NCI-H82 (cell line): ENCODE measurements around the gene C19orf25.

Experiments used
- DNase-seq: peaks from one replicate; lab custom pipeline; 2025; lab: John Stamatoyannopoulos, UW

The C19orf25 gene

DNA sequence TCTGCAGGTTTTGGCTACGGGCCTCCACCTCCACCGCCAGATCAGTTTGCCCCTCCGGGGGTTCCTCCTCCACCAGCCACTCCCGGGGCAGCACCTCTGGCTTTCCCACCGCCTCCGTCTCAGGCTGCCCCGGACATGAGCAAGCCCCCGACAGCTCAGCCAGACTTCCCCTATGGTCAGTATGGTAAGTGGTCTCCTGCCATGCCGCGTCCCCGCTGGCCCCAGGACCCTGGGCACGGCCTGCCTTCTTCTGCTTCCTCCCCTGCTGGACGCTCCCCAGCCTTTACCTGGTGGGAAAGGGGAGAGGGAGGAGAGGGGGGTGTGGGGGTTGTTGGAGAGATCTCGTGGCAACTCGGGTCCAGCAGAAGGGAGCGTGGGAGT lies 46.5 kb downstream of the C19orf25 start:
- DNase-seq, result no peak

DNA sequence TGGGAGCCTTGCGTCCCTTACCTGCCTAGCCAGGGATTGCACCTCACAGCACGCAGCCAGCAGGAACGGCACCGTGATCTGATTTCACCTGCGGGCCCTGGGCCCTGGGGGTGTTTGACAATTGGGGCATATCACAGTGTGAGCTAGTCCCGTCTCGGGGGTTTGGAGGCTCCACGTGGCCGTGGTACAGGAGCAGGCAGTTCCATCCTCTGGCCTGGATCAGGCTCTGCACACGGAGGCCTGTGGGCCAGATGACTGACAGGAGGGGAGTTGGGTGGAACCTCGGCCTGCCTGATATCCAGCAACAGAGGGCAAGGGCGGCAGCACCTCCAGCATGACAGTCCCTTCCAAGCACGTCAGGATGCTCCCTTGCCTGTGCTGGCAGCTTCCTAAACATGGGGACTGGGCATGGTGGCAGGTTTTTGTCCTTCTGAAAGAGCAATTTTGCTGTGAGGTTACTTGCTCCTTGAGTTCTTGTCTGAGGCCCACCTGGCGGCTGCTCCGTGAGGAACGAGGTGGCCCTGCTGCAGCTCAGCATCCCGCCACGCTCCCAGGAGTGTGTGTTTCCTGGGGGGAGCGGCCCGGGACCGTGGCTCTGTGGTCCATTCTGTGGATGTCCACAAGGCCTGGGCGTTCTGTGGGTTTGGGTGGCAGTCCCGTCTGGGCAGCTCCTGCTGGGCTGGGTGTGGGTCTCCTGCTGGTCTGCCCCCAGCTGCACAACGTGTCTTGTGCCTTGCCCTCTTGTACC lies 47.1 kb downstream of the C19orf25 start:
- no peak for DNase-seq

DNA sequence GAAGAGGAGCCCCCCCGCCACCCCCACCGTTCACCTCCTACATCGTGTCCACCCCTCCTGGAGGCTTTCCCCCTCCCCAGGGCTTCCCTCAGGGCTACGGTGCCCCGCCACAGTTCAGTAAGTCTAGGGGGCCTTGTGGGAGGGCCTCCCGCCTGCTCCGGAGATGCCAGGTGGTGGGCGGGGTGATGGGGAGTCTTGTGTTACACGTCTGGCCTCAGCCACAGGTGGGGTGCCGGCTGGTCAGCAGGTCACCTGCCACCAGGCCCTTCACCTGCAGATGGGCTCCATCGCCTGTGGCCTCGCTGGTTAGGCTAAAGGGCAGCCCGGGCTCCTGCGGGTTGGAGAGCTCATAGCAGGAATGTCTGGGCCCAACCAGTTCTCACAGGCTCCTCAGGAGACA lies 48.8 kb downstream of the C19orf25 start:
- no peak for DNase-seq

DNA sequence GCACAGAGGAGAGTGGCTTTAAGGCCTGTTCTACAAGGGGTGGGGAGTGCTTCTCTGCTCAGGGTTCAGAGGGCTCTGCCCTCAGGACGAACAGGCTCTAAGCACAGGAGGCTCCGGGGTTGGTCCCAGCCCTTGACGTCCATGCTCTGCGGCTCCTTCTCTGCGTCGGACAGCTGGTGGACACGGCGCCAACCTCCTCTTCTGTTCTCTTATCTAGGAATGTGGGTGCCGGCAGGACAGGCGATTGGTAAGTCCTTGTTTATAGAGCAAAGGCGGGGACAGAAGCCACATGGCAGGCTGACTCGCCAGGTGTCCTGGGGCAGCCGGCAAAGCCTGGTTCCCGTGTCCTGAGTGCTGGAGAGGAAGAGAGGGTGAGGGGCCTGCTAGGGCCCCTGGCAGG lies 49.3 kb downstream of the C19orf25 start:
- DNase-seq, result no peak

DNA sequence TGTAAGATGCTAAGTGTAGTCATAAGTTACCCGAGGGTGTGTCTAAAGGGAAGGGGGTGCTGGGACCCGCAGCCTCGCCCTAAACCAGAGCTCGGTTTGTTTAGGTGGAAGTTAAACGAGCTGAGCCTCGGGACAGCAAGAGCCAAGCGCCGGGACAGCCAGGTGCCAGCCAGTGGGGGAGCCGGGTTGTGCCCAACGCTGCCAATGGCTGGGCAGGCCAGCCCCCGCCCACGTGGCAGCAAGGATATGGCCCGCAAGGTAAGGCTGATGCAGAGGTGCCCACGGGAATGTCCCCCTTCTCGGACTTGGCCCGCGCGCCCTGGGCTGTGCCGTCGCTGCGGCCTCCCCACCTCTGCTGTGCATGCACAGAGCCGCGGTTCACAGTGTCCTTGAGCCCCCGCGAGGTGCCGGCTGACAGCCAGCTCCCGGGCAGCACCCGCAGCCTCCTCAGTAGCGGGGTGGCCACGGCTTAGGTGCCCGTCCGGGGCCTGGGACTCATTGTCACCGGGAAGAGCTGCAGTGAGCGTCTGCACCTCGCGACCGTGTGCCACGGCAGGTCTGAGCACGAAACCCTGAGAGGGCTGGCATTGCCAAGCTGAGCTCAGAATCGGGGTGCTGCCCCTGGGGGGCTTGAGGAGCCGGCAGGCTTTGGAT lies 50.1 kb downstream of the C19orf25 start:
- DNase-seq, result no peak

DNA sequence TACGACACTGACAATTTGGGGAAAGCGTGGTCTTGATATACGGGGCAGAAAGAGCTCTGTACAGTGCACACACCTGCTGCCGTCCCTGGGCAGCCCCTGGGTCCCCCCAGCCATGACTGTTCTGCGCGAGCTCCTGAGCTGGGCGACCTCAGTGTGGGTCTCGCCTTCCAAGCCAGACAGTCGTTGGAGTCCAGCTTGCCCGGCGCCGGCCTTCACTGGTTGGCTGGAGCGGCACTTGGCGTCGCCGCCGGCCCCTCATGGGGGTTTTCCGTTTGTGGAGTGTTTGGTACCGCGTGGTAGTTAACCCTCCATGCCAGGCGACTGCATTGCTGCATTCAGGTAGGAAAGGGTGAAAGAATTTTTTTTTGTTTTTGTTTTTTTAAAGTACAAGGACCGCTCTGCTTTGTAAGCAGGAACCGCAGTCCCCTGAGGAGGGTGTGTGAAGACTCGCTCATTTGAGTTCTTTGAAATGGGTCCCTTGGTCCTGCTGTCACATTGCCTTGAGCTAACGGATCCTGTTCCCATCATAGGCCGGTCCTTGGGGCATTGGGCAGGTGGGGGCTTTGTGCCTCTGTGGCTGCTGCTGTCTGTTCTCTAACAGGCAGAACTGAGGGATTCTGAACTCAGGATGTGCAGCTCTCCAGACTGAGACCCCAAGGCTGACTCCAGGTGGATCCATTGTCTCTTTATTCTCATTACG lies 51.6 kb downstream of the C19orf25 start:
- no peak for DNase-seq

DNA sequence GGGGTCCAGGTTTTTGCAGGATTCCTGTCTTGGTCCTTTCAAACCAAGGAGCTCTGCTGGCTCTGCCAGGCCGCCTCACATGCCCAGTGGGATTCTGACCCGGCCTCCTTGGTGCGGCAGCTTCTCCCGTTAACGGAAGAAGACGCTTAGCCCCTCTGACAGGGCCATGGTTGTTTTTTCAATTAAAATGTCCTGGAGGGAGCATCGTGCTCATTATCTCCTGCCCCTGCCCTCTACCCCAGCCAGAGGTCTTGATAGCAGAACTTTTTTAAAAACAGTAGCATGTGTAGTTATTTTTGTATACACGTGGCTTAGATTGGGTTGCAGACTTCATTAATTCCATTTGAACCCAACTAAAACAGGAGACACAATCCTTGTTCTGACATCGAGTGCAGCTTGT lies 52.3 kb downstream of the C19orf25 start:
- no peak for DNase-seq

DNA sequence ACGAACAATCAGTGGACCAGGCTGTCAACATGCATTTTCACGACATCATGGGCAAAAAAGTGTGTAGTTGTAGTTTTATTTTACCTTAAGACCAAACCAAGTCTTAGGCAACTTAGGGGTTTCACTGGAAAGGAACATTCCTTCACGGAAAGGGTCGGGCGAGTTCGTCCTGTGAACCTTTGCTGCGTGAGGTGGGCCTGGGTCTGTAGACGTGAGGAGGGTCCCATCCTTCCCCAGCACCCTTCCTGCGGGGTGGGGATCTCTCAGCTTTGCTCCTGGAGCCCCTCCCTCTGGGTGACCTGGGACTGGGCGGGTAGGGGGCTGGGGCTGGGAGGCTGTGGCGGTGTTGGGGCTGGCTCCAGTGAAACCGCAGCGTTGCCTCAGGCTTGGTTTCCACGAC lies 53.1 kb downstream of the C19orf25 start:
- DNase-seq, result no peak

DNA sequence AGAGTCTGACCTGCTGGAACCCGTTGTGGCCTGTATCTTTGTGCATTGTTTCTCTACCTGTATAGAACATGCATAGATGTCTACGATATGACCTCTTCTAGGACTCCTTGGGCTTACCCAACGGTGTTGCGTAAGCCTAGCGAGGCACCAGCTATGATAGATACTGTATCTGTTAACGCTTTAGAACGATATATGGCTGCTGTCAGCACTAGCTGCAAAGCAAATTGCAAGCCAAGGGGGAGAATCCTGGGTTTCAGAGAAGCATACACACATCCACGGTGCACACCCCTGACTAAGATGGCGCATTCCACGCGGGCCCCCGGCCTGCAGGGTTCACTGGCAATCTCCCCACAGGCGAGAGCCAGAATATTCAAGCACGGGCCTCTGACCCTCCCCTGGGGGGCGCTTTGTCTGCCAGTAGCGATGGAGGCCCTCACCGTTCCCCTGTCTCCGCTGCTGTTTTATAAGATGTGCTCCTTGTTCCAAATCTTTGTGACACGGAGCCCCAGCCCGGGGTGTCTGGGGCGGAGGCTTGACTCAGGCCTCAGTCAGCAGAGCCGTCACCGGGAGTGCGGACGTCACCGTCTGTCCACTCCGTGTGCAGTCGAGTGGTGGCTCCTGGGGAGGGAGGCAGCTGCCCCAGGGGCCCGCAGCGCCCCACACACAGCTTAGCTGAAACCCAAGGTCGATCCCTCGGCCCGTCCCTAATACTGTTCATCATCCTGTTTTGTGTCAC lies 53.7 kb downstream of the C19orf25 start:
- DNase-seq, result no peak

DNA sequence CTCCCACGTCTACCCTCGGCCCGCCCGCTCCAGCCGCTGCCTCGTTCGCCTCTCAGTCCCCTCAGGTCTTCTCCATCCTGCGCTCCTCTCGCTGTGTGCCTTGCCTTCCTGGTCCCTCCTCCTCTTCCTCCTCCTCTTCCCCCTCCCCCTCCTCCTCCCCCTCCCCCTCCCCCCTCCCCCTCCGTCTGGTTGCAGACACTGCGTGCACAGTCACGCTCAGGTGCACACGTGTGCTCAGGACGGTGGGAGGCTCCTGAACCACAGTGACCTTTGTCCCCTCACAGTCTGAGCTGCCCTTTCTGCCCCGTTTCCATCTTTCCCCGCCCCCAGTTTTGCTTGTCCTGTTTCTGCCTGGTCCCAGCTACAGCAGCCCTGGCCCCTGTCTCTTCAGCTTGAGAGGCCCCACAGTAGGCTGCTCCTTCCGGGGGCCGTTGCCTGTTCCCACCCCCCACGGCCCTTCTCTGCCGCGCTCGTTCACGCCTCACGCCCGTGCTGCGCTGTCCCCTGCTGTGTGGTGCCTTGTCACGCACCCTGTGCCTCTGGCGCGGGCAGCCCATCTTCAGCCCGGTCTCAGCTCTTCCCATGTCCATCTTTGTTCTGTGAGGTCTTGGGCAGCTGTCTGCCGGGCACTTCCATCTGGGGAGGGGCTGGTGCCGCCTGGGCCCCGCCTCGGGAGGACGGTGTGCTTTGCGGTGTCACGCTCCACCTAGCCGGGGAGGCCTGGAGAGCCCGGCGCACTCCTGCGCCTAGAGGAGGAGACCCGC lies 54.6 kb downstream of the C19orf25 start:
- DNase-seq, result no peak

DNA sequence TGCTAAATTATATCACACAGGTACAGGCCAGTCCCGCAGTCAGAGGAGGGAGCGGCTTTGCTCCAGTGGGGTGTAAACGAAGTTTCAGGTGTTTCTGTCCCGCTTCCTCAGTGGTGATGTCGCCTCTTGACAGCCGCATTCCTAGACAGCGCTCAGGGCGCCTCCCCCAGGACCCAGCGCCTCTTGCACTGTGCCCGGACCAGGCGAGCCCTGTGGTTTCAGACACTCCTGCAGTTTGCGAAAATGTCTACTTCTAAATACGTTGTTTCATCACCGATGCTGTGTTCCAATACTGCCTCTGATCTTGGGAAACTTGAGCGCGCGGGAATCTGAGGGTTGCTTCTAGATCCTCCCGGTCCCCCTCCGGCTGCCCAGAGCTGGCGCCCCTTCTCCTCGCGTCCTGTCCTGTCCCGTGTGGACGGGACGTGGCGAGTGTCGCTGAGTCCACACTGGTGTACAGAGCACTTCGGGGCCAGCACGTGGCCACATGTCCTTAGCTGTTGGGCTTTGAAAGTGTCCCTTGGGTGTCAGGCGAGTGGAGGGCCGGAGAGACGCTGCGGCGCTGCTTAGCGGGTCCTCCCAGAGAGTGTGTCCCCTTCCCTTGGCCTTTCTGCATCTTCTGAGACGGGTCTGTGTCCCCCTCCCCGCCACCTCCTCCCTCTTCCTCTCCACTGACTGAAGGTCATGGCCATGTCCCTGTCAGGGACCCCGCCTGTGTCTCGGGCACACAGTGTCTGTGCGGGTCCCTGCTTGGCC lies 55.4 kb downstream of the C19orf25 start:
- DNase-seq, result no peak
